Colonic mucosa (tissue), 4 donors: ENCODE results near the gene MUC22. TPM values are rescaled to one million over a fixed set of nuclear protein-coding genes. Genes with fewer than 3 reads are reported as not detected.

Source experiments
- DNase-seq: peaks from one replicate; pipeline ENCODE4 v3.0.0-alpha.2; 2020
- H3K27ac ChIP-seq: fragments of 200-600 bp; one replicate; pipeline ENCODE4 v1.8.0; 2021
- H3K27me3 ChIP-seq: fragments of 200-600 bp; one replicate; pipeline ENCODE4 v1.8.0; 2021
- H3K36me3 ChIP-seq: fragments of 200-600 bp; one replicate; pipeline ENCODE4 v1.8.0; 2021
- H3K4me1 ChIP-seq: fragments of 200-600 bp; one replicate; pipeline ENCODE4 v1.8.0; 2021; ENCODE audit warnings: mild to moderate bottlenecking
- H3K4me3 ChIP-seq: fragments of 200-600 bp; one replicate; pipeline ENCODE4 v1.8.0; 2021
- H3K9ac ChIP-seq, 2 donors: one replicate each; pipeline ENCODE4 v1.7.0; 2013; ENCODE audit warnings: control low read depth in 2 of 2, low read depth in 2 of 2, low read length in 2 of 2
- H3K9me3 ChIP-seq: fragments of 200-600 bp; one replicate; pipeline ENCODE4 v1.8.0; 2021
- intact Hi-C: fragments of 100-400 bp; cut with DNase I; formaldehyde crosslinking; loops from one replicate; pipeline ENCODE4 v1.14.1; 2022
- total RNA-seq, 2 donors: library from RNA; stranded (reverse); fragmentation: NEBNext Ultra II Directional in 1 of 2; extraction: Animal tissue kit (Norgen Biotek cat#: 25700) in 1 of 2; gene quantifications; one replicate each; pipeline ENCODE4 v1.2.1, GENCODE V29; 2021
- TF ChIP-seq, protein P1 (sequence below): fragments of 200-600 bp; IDR thresholded peaks from one replicate; pipeline ENCODE4 v1.8.0; 2022; ENCODE audit warnings: antibody characterized with exemption, mild to moderate bottlenecking
- donor health status: healthy.
- donor health status: DM: no; HTN: no; CAD: no.
- donor health status: DM: no; HTN: no; CAD: no.

MUC22 gene
- total RNA-seq, 2 donors from 2014 or later: not detected

GRCh38 chr6:31031095-31031494 lies 20.8 kb downstream of the MUC22 start:
- intact Hi-C loops: no loop called here
- Histone ChIP-seq H3K4me1 (no peaks in the 10 kb centered on the region), H3K36me3 (no peaks in the 10 kb centered on the region), H3K4me3 (no peak overlapping the region), H3K27me3 (no peaks in the 10 kb centered on the region), H3K9me3 (no peaks in the 10 kb centered on the region), H3K27ac (no peak overlapping the region), H3K9ac (no peak overlapping the region)
- DNase-seq: no peak
- TF ChIP-seq, protein P1, sequence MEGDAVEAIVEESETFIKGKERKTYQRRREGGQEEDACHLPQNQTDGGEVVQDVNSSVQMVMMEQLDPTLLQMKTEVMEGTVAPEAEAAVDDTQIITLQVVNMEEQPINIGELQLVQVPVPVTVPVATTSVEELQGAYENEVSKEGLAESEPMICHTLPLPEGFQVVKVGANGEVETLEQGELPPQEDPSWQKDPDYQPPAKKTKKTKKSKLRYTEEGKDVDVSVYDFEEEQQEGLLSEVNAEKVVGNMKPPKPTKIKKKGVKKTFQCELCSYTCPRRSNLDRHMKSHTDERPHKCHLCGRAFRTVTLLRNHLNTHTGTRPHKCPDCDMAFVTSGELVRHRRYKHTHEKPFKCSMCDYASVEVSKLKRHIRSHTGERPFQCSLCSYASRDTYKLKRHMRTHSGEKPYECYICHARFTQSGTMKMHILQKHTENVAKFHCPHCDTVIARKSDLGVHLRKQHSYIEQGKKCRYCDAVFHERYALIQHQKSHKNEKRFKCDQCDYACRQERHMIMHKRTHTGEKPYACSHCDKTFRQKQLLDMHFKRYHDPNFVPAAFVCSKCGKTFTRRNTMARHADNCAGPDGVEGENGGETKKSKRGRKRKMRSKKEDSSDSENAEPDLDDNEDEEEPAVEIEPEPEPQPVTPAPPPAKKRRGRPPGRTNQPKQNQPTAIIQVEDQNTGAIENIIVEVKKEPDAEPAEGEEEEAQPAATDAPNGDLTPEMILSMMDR: no peak

GRCh38 chr6:31033075-31033474 lies 22.8 kb downstream of the MUC22 start:
- Histone ChIP-seq H3K27me3 (no peaks in the 10 kb centered on the region), H3K9ac (no peak overlapping the region), H3K27ac (no peak overlapping the region), H3K4me1 (no peaks in the 10 kb centered on the region), H3K4me3 (no peak overlapping the region), H3K9me3 (no peaks in the 10 kb centered on the region), H3K36me3 (no peaks in the 10 kb centered on the region)
- DNase-seq: no peak
- TF ChIP-seq, protein P1: no peak
- intact Hi-C loops: no loop called here

DNA sequence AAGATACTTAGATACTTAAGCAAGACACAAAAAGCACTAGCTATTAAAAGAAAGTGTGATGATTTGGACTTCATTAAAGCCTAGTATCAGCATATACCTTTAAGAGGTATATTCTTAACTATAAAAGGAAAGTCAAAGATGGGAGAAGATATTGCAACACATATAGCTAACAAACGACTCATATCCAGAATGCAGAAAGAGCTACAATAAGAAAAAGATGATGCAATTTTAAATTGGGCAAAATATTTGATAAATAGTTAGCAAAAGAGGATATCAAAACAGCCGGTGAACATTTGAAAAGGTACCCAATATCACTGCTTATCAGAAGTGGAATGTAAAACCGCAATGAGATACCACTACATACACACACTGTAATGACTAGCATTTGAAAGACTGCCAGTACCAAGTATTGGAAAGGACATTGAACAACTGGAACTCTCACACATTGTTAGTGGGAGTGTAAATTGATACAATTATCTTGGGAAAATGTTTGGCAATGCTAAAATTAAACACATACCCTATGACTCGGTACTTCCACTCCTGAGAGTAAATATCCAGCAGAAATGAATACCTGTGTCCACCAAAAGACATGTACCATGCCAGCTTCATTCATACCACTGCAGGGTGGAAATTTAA lies 25.7 kb downstream of the MUC22 start:
- Histone ChIP-seq H3K27me3 (no peaks in the 10 kb centered on the region), H3K4me1 (no peaks in the 10 kb centered on the region), H3K4me3 (no peak overlapping the region), H3K9me3 (no peaks in the 10 kb centered on the region), H3K27ac (no peak overlapping the region), H3K36me3 (no peaks in the 10 kb centered on the region), H3K9ac (no peak overlapping the region)
- intact Hi-C loops: no loop called here
- TF ChIP-seq, protein P1: no peak
- no peak for DNase-seq

- H3K9ac ChIP-seq: no peak overlapping the region
- no peaks in the 10 kb centered on the region for H3K36me3 ChIP-seq
- intact Hi-C loops: no loop called here
- H3K4me3 ChIP-seq: no peak overlapping the region
- DNase-seq: no peak
- no peaks in the 10 kb centered on the region for H3K4me1 ChIP-seq
- TF ChIP-seq, protein P1: no peak
- H3K27me3 ChIP-seq: no peaks in the 10 kb centered on the region
- H3K27ac ChIP-seq: no peak overlapping the region
- H3K9me3 ChIP-seq: no peaks in the 10 kb centered on the region
Observed at GRCh38 chr6:31037169-31037568, 26.9 kb downstream of the MUC22 start.

DNA sequence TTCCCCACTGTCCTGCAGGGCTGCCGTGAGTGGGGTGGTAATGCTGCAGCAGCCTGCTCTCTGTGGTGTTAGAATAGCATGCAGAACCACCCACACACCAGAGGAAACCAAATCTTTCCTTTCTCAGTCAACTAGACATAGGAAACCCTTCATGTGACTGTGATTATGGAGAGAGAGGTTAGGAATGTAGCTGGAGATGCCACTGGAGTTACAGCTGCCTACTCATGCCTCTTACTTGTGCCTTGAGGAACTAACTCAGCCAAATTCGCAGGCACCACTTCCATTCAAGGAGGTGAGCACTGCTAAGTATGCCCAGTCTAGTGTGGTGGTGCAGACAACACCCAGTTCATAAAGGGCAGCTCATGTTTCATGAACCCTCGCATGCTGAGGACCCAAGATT lies 27.4 kb downstream of the MUC22 start:
- no peak overlapping the region for H3K27ac ChIP-seq
- TF ChIP-seq, protein P1: no peak

More for the DNA sequence above, 27.4 kb downstream of the MUC22 start:
- Histone ChIP-seq H3K9me3 (no peaks in the 10 kb centered on the region), H3K9ac (no peak overlapping the region), H3K27me3 (no peaks in the 10 kb centered on the region), H3K36me3 (no peaks in the 10 kb centered on the region), H3K4me3 (no peak overlapping the region), H3K4me1 (no peaks in the 10 kb centered on the region)
- intact Hi-C loops: no loop called here
- no peak for DNase-seq
